Measurements from ENCODE around the gene PIRT.

- TF ChIP-seq CTCF (IDR thresholded peaks at IDR 0.05; ENCODE audit: insufficient read depth, low read depth, low read length): no peak
- no peak for TF ChIP-seq EZH2 (IDR thresholded peaks at IDR 0.05; ENCODE audit: insufficient read depth, low read length)
Measured at GRCh38 chr17:10777131-10777807, 60.6 kb downstream of the PIRT start.
